Mucosa of descending colon (tissue), 3 donors: ENCODE results near the gene TMEM51. TPM values are rescaled to one million over a fixed set of nuclear protein-coding genes. Genes with fewer than 3 reads are reported as not detected.

Experiments
- ATAC-seq: fragments of 200-7000 bp; cut with Tn5 transposase; one replicate; pipeline ENCODE4 v1.9.1; 2020; ENCODE audit warnings: mild to moderate bottlenecking, moderate library complexity
- DNase-seq, 3 donors: peaks; one replicate each; pipeline ENCODE4 v3.0.0-alpha.2; 2020
- H3K36me3 ChIP-seq: fragments of 200-600 bp; one replicate; pipeline ENCODE4 v1.8.0; 2021; ENCODE audit warnings: low read depth, mild to moderate bottlenecking
- H3K4me1 ChIP-seq: fragments of 200-600 bp; one replicate; pipeline ENCODE4 v1.8.0; 2021; ENCODE audit warnings: low read depth, mild to moderate bottlenecking
- H3K4me3 ChIP-seq: fragments of 200-600 bp; one replicate; pipeline ENCODE4 v1.8.0; 2021; ENCODE audit warnings: mild to moderate bottlenecking
- H3K9me3 ChIP-seq: fragments of 200-600 bp; one replicate; pipeline ENCODE4 v1.8.0; 2021; ENCODE audit warnings: mild to moderate bottlenecking
- intact Hi-C, 2 donors: fragments of 100-400 bp; cut with DNase I in 1 of 2; cut with micrococcal nuclease in 1 of 2; formaldehyde crosslinking; loops; one replicate each; pipeline versions ENCODE4 v1.11.0 to v1.11.1; 2022; cut with DNase I, micrococcal nuclease
- total RNA-seq, 3 donors: library from RNA; stranded (reverse); fragmentation: NEBNext Ultra II Directional in 2 of 3; extraction: Animal tissue kit (Norgen Biotek cat#: 25700) in 2 of 3; gene quantifications; one replicate each; pipeline versions ENCODE4 v1.2.1 to v1.2.4, GENCODE V29; 2021 to 2023
- TF ChIP-seq, protein P1 (sequence below): fragments of 200-600 bp; IDR thresholded peaks from one replicate; pipeline ENCODE4 v1.8.0; 2022; ENCODE audit warnings: antibody characterized with exemption, mild to moderate bottlenecking
- donor health status: DM: no; HTN: no; CAD: no; lungs with moderate emphysema.
- donor health status: DM: no; HTN: no; CAD: no.
- donor health status: DM: no; HTN: yes; CAD: no.

TMEM51 gene
- total RNA-seq, 3 donors from 2014 or later, result 19.1 to 31.8 (median 26.6) TPM

DNA sequence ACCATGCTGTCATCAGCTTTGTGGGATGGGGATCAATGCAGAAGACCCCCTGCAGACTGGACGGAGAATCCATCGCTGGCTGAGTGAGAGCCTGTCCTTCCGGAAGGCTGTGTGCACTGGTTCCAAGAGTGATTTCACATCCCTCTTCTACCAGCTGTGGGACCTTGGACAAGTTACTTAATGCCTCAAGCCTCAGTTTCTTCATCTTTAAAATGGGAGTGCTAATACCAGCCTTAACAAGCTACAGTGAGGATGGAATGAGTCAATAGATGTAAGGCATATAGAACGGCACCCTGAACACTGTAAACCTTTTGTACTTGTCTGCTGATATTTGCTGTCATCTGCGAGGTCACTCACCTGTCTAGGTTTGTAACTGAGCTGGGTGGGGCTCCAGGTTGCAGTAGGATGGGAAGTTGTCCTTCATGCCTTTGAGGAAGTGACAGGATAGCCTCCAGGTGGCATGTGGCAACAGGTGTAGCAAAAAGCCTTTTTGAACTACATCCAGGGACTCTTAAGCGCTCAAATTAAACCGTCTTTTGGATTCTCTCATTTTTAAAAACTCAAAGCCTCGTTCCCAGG, 27.5 kb downstream of the TMEM51 start:
- peaks cover 42% of the 10 kb centered on the region for H3K4me1 ChIP-seq
- peak in 1 of 3 donors; percentile 66 for DNase-seq
- H3K9me3 ChIP-seq, result no peaks in the 10 kb centered on the region
- TF ChIP-seq, protein P1, sequence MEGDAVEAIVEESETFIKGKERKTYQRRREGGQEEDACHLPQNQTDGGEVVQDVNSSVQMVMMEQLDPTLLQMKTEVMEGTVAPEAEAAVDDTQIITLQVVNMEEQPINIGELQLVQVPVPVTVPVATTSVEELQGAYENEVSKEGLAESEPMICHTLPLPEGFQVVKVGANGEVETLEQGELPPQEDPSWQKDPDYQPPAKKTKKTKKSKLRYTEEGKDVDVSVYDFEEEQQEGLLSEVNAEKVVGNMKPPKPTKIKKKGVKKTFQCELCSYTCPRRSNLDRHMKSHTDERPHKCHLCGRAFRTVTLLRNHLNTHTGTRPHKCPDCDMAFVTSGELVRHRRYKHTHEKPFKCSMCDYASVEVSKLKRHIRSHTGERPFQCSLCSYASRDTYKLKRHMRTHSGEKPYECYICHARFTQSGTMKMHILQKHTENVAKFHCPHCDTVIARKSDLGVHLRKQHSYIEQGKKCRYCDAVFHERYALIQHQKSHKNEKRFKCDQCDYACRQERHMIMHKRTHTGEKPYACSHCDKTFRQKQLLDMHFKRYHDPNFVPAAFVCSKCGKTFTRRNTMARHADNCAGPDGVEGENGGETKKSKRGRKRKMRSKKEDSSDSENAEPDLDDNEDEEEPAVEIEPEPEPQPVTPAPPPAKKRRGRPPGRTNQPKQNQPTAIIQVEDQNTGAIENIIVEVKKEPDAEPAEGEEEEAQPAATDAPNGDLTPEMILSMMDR, result no peak
- intact Hi-C loops, result no loop called here
- H3K4me3 ChIP-seq, result no peak overlapping the region
- ATAC-seq, result peak; percentile 81
- no peaks in the 10 kb centered on the region for H3K36me3 ChIP-seq

GRCh38 chr1:15181564-15181963, 28.0 kb downstream of the TMEM51 start:
- no peak for DNase-seq
- Histone ChIP-seq H3K4me3 (no peak overlapping the region), H3K36me3 (no peaks in the 10 kb centered on the region), H3K4me1 (peaks cover 43% of the 10 kb centered on the region), H3K9me3 (no peaks in the 10 kb centered on the region)
- no peak for ATAC-seq
- TF ChIP-seq, protein P1, result no peak
- intact Hi-C loops, result no loop called here

- Histone ChIP-seq H3K4me1 (peaks cover 58% of the 10 kb centered on the region), H3K4me3 (no peak overlapping the region), H3K9me3 (no peaks in the 10 kb centered on the region), H3K36me3 (no peaks in the 10 kb centered on the region)
- ATAC-seq (peak; percentile 53), DNase-seq (no peak)
- TF ChIP-seq, protein P1, result no peak
- intact Hi-C loops, result no loop called here
These were observed 31.1 kb downstream of the TMEM51 start for GRCh38 chr1:15184436-15185241.

DNA sequence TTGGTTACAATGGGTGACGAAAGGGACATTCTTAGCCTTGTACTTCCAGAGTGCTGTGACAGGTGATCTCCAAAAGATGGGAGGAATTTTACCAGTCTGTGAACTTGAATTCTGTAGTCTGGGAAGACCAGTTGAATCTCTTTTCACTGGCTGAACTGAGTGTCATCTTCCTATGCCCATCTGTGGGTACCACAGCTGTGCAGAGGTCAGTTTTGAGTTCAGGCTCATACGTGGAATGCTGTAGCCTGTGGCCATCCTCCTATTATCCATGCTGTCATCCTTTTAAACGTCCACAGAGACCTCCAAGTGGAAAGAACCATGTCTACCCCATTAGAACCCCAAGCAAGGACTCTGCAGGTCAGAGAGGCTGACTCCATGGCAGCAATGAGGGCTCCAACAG, 32.1 kb downstream of the TMEM51 start:
- intact Hi-C loops, result no loop called here
- TF ChIP-seq, protein P1, result no peak
- H3K4me1 ChIP-seq, result peaks cover 60% of the 10 kb centered on the region
- no peaks in the 10 kb centered on the region for H3K9me3 ChIP-seq
- no peaks in the 10 kb centered on the region for H3K36me3 ChIP-seq
- H3K4me3 ChIP-seq, result no peak overlapping the region
- ATAC-seq (no peak), DNase-seq (no peak)

DNA sequence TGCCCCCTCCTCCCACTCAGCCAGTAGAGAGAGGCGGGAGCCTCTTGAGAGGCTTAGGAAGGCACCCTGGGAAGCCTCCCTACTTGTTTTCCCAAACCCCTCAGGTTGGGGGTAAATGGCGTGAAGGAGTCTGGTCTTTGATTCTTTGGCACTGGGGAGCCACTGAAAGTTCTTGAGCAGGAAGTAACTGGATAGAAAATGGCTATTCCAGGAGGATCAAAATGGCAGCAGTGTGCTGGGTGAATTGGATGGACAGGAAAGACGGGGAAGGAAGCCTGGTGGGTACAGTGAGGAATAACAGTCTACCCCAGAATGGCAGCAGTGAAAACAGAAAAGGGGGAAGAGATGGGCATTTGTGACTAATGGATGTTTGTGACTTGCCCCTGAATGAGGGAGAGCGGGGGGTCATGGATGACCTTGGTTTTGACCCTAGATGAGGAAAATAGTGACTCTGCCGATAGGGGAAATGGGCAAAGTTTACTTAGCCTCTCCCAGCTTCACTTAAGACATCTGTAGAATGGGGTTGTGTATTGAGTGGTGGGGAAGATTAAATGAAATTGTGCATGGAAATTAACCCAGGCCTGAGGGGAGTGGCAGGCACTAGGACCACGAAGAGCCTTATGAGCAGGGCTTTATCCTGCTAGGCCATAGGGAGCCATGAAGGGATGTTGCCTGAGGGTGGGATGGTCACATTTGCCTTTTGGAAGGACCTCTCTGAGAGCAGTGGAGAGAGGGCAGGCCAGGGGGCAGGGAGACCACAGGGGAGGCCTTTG, 32.7 kb downstream of the TMEM51 start:
- DNase-seq, result no peak
- Histone ChIP-seq H3K4me3 (no peak overlapping the region), H3K36me3 (no peaks in the 10 kb centered on the region), H3K4me1 (peaks cover 59% of the 10 kb centered on the region), H3K9me3 (no peaks in the 10 kb centered on the region)
- intact Hi-C loops, result no loop called here
- TF ChIP-seq, protein P1, result no peak
- no peak for ATAC-seq
